PC-9 (cell line): Measurements from ENCODE around the gene CTNNA3. TPM values are rescaled to one million over a fixed set of nuclear protein-coding genes. Genes with fewer than 3 reads are reported as not detected.
"Not testable (repeated sequence)": the region's sequence is repeated elsewhere in the genome, so short reads cannot be mapped to it uniquely, and the experiment has no call there.

Experiments
- BruUV-seq: library from RNA; stranded (reverse); fragments of 400-500 nt; replicated peaks from 2 replicates; lab custom pipeline; 2021; lab: Mats Ljungman, UMichigan
- CTCF ChIA-PET: fragments of 300-600 bp; sonication (Branson Sonifier 250); formaldehyde crosslinking; loops from one replicate; lab custom pipeline; 2022; ENCODE audit warnings: antibody characterized with exemption; lab: Charles Lee
- POLR2A ChIA-PET: fragments of 300-600 bp; sonication (Branson Sonifier 250); formaldehyde crosslinking; loops from one replicate; lab custom pipeline; 2022; ENCODE audit warnings: antibody characterized with exemption; ENCODE audit not compliant: unreplicated experiment; lab: Charles Lee
- DNase-seq, 2 experiments: peaks; one replicate each; pipeline versions ENCODE4 v3.0.0 to v3.0.0-alpha.2; 2015 to 2022; ENCODE audit warnings: mixed read lengths in 1 of 2
- H2AFZ ChIP-seq: fragments of 200-600 bp; sonication (generic); 2 replicates; pipeline ENCODE4 v1.8.1; 2017; ENCODE audit warnings: antibody characterized with exemption
- H3F3A ChIP-seq: fragments of 200-600 bp; sonication (generic); 2 replicates; pipeline ENCODE4 v1.8.1; 2017; ENCODE audit warnings: antibody characterized with exemption, mild to moderate bottlenecking, low read depth; ENCODE audit not compliant: insufficient read depth
- H3K27ac ChIP-seq: fragments of 200-600 bp; sonication (generic); 2 replicates; pipeline ENCODE4 v1.6.1; 2016; ENCODE audit warnings: mixed run types
- H3K27me3 ChIP-seq: fragments of 200-600 bp; sonication (generic); 2 replicates; pipeline ENCODE4 v1.6.1; 2016; ENCODE audit warnings: low read depth, mixed run types; ENCODE audit not compliant: insufficient read depth
- H3K36me3 ChIP-seq: fragments of 200-600 bp; sonication (generic); 2 replicates; pipeline ENCODE4 v1.6.1; 2016; ENCODE audit warnings: low read depth, mixed run types
- H3K4me1 ChIP-seq: fragments of 200-600 bp; sonication (generic); replicated peaks from 2 replicates; pipeline ENCODE4 v1.6.1; 2016; ENCODE audit warnings: mixed run types; ENCODE audit not compliant: insufficient read depth
- H3K4me2 ChIP-seq: fragments of 200-600 bp; sonication (generic); 2 replicates; pipeline ENCODE4 v1.6.1; 2017; ENCODE audit warnings: mixed run types
- H3K4me3 ChIP-seq: fragments of 200-600 bp; sonication (generic); 2 replicates; pipeline ENCODE4 v1.6.1; 2016; ENCODE audit warnings: mixed run types
- H3K79me2 ChIP-seq: fragments of 200-600 bp; sonication (generic); 2 replicates; pipeline ENCODE4 v1.6.1; 2017; ENCODE audit warnings: low read depth, mixed run types
- H3K9me2 ChIP-seq: fragments of 200-600 bp; sonication (generic); 2 replicates; pipeline ENCODE4 v1.8.1; 2017; ENCODE audit warnings: mild to moderate bottlenecking; ENCODE audit not compliant: insufficient read depth
- H3K9me3 ChIP-seq: fragments of 200-600 bp; sonication (generic); 2 replicates; pipeline ENCODE4 v1.8.1; 2016; ENCODE audit warnings: low read depth; ENCODE audit not compliant: insufficient read depth
- H4K20me1 ChIP-seq: fragments of 200-600 bp; sonication (generic); 2 replicates; pipeline ENCODE4 v1.8.1; 2017; ENCODE audit not compliant: insufficient read depth
- EZH2 ChIP-seq: fragments of 200-600 bp; sonication (generic); IDR thresholded peaks from 2 replicates; pipeline ENCODE4 v1.8.0; 2017; ENCODE audit warnings: antibody characterized with exemption, low read depth
- intact Hi-C: fragments of 100-400 bp; cut with micrococcal nuclease; formaldehyde crosslinking; loops from one replicate; pipeline ENCODE4 v1.10.0; 2022; ENCODE audit not compliant: unreplicated experiment
- total RNA-seq: library from RNA; stranded (reverse); gene quantifications from 2 replicates; pipeline ENCODE4 v1.2.3, GENCODE V29; 2021
- TF ChIP-seq, protein P1 (sequence below): fragments of 200-600 bp; sonication (generic); conservative IDR thresholded peaks from 2 replicates; pipeline ENCODE4 v1.6.1; 2017; ENCODE audit warnings: mixed run types, antibody characterized with exemption, mild to moderate bottlenecking, moderate library complexity

The CTNNA3 gene
- total RNA-seq, 1 experiment from 2014 or later: not detected

DNA sequence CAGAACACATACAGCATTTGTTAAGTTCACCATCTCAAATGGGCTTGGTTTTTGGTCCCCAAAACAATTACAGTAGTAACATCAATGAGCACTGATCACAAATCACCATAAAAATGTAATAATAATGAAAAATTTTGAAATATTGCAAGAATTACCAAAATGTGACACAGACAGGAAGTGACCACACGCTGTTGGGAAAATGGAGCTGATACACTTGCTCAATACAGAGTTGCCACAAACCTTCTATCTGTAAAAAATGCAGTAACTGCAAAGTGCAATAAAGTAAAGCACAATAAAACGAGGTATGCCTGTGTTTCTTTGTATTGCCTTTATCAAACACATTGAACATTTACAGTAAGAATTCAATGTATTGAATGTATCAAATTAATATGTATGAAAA, 262.7 kb downstream of the CTNNA3 start:
- TF ChIP-seq, protein P1, sequence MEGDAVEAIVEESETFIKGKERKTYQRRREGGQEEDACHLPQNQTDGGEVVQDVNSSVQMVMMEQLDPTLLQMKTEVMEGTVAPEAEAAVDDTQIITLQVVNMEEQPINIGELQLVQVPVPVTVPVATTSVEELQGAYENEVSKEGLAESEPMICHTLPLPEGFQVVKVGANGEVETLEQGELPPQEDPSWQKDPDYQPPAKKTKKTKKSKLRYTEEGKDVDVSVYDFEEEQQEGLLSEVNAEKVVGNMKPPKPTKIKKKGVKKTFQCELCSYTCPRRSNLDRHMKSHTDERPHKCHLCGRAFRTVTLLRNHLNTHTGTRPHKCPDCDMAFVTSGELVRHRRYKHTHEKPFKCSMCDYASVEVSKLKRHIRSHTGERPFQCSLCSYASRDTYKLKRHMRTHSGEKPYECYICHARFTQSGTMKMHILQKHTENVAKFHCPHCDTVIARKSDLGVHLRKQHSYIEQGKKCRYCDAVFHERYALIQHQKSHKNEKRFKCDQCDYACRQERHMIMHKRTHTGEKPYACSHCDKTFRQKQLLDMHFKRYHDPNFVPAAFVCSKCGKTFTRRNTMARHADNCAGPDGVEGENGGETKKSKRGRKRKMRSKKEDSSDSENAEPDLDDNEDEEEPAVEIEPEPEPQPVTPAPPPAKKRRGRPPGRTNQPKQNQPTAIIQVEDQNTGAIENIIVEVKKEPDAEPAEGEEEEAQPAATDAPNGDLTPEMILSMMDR: no peak
- no peak for TF ChIP-seq EZH2

DNA sequence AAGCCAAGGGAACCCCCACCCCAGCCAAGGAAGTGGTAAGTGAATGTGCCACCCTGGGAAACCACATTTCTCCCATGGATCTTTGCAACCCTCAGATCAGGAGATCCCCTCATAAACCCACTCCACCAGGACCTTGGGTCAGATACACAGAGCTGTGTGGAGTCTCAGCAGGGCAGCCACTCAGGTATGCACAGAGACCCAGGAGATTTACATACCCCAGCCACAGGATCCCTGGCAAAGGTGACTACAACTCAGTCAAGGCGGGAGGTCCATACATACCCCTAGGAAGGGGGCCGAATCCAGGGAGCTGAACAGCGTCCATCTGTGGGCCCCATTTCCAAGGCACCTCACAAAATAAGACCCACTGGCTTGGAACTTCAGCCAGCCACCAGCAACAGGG, 293.4 kb downstream of the CTNNA3 start:
- no peak for DNase-seq
- CTCF ChIA-PET: no interaction called here
- BruUV-seq: no TSS peak

More for the DNA sequence above, 262.7 kb downstream of the CTNNA3 start:
- Histone ChIP-seq H3K27me3 (no peaks in the 10 kb centered on the region), H3K79me2 (no peaks in the 10 kb centered on the region), H3K9me3 (no peaks in the 10 kb centered on the region), H3K4me1 (no peaks in the 10 kb centered on the region), H3F3A (no peaks in the 10 kb centered on the region), H3K4me2 (no peak overlapping the region), H4K20me1 (peaks cover 10% of the 10 kb centered on the region; the same call in 1 of the 2 replicates), H3K36me3 (no peaks in the 10 kb centered on the region), H2AFZ (no peak overlapping the region), H3K9me2 (no peaks in the 10 kb centered on the region), H3K27ac (no peak overlapping the region), H3K4me3 (no peak overlapping the region)
- BruUV-seq: no TSS peak
- CTCF ChIA-PET: no interaction called here
- no peak for DNase-seq
- POLR2A ChIA-PET: no interaction called here
- intact Hi-C loops: no loop called here

DNA sequence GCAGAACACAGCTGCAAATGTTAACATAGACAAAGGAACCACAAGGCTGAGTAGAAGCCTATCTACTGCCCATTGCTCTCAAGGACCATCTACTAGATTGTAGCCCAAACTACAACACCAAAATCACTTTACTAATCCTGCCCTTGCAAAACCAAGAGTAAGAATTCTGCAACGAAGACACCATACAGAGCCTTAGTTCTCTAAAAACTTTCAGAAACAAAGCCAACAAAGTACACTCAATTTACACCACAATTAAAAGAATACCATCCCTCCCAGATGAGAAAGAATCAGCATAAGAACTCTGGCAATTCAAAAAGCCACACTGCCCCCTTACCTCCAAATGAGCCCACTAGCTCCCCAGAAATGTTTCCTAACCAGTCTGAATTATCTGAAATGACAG, 294.3 kb downstream of the CTNNA3 start:
- no peak overlapping the region for H3K4me2 ChIP-seq
- no peaks in the 10 kb centered on the region for H3K9me3 ChIP-seq
- H3K4me1 ChIP-seq: no peaks in the 10 kb centered on the region
- no peak overlapping the region for H3K4me3 ChIP-seq
- H4K20me1 ChIP-seq: no peaks in the 10 kb centered on the region
- TF ChIP-seq EZH2: no peak
- TF ChIP-seq, protein P1: no peak
- CTCF ChIA-PET: no interaction called here
- H3K36me3 ChIP-seq: no peaks in the 10 kb centered on the region
- no peak overlapping the region for H3K27ac ChIP-seq
- H3K27me3 ChIP-seq: no peaks in the 10 kb centered on the region
- POLR2A ChIA-PET: no interaction called here
- no peaks in the 10 kb centered on the region for H3F3A ChIP-seq
- no TSS peak for BruUV-seq
- no peak overlapping the region for H2AFZ ChIP-seq
- no peak for DNase-seq
- H3K9me2 ChIP-seq: no peaks in the 10 kb centered on the region
- H3K79me2 ChIP-seq: no peaks in the 10 kb centered on the region
- intact Hi-C loops: no loop called here

More for the DNA sequence above, 293.4 kb downstream of the CTNNA3 start:
- H2AFZ ChIP-seq: no peak overlapping the region
- H4K20me1 ChIP-seq: no peaks in the 10 kb centered on the region
- no peaks in the 10 kb centered on the region for H3K4me1 ChIP-seq
- H3K36me3 ChIP-seq: no peaks in the 10 kb centered on the region
- no peaks in the 10 kb centered on the region for H3K9me3 ChIP-seq
- TF ChIP-seq, protein P1: no peak
- no peak for TF ChIP-seq EZH2
- no peaks in the 10 kb centered on the region for H3K9me2 ChIP-seq
- POLR2A ChIA-PET: no interaction called here
- H3F3A ChIP-seq: no peaks in the 10 kb centered on the region
- H3K79me2 ChIP-seq: no peaks in the 10 kb centered on the region
- H3K27ac ChIP-seq: no peak overlapping the region
- intact Hi-C loops: no loop called here
- no peaks in the 10 kb centered on the region for H3K27me3 ChIP-seq
- no peak overlapping the region for H3K4me3 ChIP-seq
- no peak overlapping the region for H3K4me2 ChIP-seq

DNA sequence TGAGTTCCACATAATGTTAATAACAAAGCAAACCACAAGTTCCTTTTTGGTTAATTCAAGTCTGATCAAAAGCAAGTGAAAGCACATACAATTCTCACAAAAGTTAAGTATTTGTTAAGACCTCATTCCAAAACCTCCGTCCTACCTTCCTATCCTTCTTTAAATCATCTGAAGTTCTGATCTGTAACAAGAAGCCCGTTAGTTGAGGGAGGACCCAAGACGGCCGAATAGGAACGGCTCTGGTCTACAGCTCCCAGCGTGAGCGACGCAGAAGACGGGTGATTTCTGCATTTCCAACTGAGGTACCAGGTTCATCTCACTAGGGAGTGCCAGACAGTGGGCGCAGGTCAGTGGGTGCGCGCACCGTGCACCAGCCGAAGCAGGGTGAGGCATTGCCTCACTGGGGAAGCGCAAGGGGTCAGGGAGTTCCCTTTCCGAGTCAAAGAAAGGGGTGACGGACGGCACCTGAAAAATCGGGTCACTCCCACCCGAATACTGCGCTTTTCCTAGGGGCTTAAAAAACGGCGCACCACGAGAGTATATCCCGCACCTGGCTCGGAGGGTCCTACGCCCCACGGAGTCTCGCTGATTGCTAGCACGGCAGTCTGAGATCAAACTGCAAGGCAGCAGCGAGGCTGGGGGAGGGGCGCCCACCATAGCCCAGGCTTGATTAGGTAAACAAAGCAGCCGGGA, 309.0 kb downstream of the CTNNA3 start:
- DNase-seq, H4K20me1 ChIP-seq, H3K9me3 ChIP-seq, BruUV-seq, H2AFZ ChIP-seq, H3F3A ChIP-seq, H3K79me2 ChIP-seq, intact Hi-C loops, H3K4me3 ChIP-seq, H3K27me3 ChIP-seq, CTCF ChIA-PET, POLR2A ChIA-PET, H3K4me1 ChIP-seq, H3K9me2 ChIP-seq, H3K4me2 ChIP-seq, H3K27ac ChIP-seq, H3K36me3 ChIP-seq: not testable (repeated sequence)
